GM19035 (cell line): ENCODE data around the gene FHIT.
"Not testable (repeated sequence)": the region's sequence is repeated elsewhere in the genome, so short reads cannot be mapped to it uniquely, and the experiment has no call there.

ENCODE experiments used
- ATAC-seq: cut with Tn5 transposase; IDR thresholded peaks from one replicate; pipeline ENCODE4 v1.9.1; 2021; ENCODE audit not compliant: unreplicated experiment

The FHIT gene

GRCh38 chr3:61008153-61008997 lies 242.9 kb downstream of the FHIT start:
- ATAC-seq = no peak

- no peak for ATAC-seq
Observed at GRCh38 chr3:61005591-61005990, 245.7 kb downstream of the FHIT start.

DNA sequence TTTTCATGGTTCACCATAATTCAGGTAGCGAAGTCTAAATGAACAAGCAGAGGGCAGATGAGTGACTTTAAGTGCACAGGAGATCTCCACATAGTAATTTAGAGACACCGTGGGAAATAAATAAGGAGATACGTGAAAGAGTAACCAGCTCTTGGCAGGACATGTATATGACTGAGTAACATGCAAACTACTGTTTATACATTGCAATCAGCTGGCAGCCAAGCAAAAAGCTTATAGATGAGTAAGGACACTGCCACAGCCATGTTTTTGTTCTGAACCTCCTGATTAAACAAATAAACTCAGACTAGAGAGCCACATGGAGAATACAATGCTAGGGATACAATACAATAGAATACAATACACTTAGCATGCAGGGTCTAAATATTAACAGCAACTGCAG lies 252.4 kb downstream of the FHIT start:
- ATAC-seq = no peak

GRCh38 chr3:60992395-60992794 lies 258.9 kb downstream of the FHIT start:
- ATAC-seq = no peak

DNA sequence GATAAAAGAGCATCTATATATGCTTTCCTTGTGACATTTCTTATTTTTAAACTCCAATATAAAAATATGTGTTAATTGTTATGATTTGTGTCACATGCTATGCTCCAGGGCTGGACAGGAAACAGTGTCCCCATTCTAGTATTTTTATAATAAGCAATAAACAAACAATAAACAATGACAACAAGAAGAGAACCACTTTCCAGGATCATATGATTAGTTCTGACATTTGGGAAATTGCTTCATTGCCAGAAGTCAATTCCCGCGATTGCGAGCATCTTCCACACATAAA lies 260.9 kb downstream of the FHIT start:
- no peak for ATAC-seq

GRCh38 chr3:60989626-60990441 lies 261.4 kb downstream of the FHIT start:
- ATAC-seq = no peak

GRCh38 chr3:60987191-60987590 lies 264.1 kb downstream of the FHIT start:
- ATAC-seq = not testable (repeated sequence)

- ATAC-seq = no peak
Observed at GRCh38 chr3:60986552-60986951, 264.7 kb downstream of the FHIT start.

DNA sequence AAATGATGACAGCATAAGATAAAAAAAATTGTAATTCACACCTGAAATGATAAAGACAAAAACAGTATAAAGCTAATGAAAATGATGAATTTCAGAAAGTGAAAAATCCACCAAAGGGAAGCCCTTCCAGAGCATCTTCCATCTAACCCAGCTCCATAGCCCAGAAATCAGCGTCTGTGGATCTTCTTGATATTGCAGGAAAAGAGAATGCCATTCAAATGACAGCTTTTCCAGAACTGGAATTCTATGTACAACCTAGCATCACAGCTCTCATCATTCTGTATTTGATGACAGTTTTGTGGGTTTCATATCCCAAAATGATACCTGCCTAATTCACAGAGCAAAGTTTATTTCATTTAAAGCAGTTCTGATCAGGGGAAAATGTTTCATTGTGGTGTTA lies 267.3 kb downstream of the FHIT start:
- ATAC-seq = no peak

DNA sequence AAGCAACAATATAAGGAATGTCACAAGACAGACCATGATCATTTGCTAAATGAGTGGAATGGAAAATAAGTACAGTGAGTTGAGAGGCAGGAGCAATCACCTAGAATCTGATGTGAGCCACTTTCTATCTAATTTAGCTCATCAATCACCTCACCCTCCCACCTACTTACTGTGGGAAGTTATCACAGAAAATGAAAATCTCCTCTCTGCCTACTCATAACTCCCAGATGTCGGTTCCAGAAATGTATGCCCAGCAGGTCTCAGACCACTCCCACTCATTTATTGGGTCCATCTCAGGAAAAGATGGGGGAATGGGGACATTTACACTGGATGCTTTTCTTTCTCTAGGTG lies 270.9 kb downstream of the FHIT start:
- ATAC-seq = no peak

- ATAC-seq = no peak
Observed at GRCh38 chr3:60979461-60980341, 271.6 kb downstream of the FHIT start.

DNA sequence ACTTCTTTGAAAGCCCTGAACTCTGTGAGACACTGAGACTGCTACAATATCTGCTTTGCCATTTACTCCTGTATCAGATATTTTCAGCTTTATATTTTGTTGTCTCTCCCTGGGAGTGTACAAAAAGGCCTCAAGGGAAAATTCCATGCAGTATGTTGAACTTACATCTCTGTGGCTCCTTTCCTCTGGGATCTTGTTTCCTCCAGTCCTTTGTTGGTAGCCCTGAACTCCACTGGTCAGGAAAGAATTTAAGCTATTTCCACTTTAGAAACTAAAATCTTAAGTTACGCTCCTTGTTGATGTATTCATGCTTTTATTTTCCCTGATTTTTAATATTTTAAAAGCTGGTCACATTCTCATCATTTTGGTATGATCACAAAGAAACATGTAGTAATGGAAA lies 277.9 kb downstream of the FHIT start:
- no peak for ATAC-seq

GRCh38 chr3:60972599-60972998 lies 278.7 kb downstream of the FHIT start:
- ATAC-seq = no peak

DNA sequence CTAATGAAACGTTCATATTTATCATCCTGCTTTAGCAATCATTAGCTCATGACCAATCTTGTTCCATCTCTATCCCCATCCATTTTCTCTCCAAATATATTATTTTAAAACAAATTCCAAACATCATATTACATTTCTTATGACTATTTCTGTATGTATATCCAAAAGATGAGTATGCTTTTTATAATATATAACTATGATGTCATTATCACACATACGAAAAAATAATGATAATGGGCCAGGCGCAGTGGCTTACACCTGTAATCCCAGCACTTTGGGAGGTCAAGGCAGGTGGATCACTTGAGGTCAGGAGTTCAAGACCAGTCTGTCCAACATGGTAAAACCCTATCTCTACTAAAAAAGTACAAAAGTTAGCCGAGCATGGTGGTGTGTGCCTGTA lies 280.4 kb downstream of the FHIT start:
- no peak for ATAC-seq

GRCh38 chr3:60967141-60967540 lies 284.1 kb downstream of the FHIT start:
- ATAC-seq = no peak

DNA sequence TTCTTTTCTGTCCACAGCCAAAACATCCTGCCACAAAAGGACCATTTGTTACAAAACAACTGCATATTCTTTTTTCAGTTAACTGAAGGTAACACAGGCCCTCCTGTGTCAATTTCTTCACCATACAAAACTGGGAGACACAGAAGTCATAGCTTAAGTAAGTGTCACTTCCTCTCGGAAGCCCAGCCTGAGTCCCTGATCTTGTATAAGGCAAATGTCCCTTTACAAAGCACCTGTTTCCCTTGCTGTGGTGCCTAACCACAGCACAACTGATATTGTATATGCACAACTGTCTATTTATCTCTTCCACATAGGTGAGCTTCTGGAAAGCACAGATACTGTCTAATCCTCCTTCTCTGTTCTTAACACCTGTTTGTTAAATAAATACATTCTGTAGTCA lies 293.7 kb downstream of the FHIT start:
- no peak for ATAC-seq

DNA sequence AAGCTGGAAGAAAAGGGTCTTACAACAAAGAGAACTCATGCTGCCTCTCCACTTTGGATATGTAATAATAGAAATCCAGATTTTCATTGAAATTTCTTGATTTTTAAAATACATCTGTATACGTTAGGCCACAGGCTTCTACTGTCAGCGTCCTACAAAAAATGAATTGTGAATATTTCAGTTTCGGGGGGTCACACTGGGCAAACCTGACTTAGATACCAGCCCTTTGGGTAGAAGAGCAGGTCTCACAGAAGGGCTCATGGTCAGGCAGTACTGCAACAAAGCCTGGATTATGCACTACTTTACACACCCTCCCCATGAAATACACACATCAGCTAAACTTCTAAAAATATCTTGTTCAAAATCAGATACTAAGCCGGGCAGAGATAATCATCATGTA lies 294.5 kb downstream of the FHIT start:
- ATAC-seq = no peak

DNA sequence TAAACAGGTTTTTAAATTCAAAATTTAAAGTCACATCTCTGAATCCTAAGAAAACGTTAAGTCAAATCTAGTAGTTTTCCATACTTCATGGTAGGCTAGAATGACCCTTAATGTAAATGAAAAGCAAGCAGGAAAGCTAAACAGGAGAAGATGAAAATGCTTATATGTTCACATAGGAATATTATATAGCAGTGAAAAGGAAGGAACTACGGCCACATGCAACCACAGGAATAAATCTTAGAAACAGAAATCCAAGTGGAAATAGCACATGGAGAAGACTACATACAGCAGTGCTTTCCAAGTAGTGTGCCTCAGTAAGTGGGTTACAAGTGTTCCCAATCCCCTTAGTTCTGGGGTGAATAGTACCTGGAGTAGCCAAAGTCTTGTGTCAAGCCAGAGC lies 296.2 kb downstream of the FHIT start:
- no peak for ATAC-seq

- ATAC-seq = no peak
Observed at GRCh38 chr3:60954048-60954447, 297.2 kb downstream of the FHIT start.

DNA sequence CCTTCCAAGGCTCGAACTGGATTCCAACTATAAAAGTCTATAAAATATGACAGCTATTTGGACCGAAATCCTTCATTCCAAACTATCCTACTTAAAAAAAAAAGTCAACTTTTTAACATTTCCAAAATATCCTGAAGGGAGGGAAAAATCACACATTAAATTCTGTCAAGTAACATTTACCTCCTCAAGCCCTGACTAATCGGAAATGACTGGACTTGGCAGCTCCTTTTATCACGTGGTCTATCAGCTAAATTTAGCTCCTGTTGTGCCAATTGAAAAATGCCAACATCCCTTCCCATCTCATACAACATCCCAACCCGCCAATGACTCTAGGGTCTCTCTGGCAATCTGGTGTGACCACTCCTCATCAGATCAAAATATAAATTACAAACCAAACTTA lies 297.9 kb downstream of the FHIT start:
- ATAC-seq = no peak

- no peak for ATAC-seq
Observed at GRCh38 chr3:60952055-60952454, 299.2 kb downstream of the FHIT start.

DNA sequence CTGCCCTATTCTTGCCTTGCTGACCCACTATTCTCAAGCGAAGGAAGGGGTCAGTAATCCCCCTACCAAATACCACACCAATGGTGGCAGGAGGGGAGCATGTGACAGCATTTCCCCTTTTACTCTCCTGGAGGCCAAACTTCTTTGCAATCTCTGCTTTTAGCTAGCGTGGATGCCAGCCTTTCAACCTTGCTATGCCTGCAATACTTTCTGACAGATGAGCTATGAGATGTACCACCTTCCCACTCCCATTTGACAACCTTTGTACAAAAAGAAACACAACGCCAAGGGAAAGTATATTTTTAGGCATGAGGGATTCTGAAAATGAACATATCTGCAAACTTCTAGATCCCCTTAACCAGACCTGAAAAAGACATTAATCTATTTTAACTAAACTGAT lies 302.1 kb downstream of the FHIT start:
- ATAC-seq = no peak
